Prostate gland (tissue), 2 donors: ENCODE data around the gene TMEM139.

Experiments
- CTCF ChIP-seq, 4 experiments: fragments of 200-600 bp in 2 of 4; fragments of 450-650 bp in 2 of 4; sonication (generic) in 2 of 4; IDR thresholded peaks; 1 replicate in 3 of 4; 2 replicates in 1 of 4; pipeline ENCODE4 v1.5.1; 2016 to 2019; ENCODE audit warnings: antibody characterized with exemption in 4 of 4, mild to moderate bottlenecking in 2 of 4, moderate library complexity in 2 of 4
- POLR2A ChIP-seq: fragments of 450-650 bp; IDR thresholded peaks from one replicate; pipeline ENCODE4 v1.6.1; 2016; ENCODE audit warnings: antibody characterized with exemption, mild to moderate bottlenecking
- POLR2AphosphoS5 ChIP-seq: sonication (generic); formaldehyde crosslinking; IDR thresholded peaks from one replicate; pipeline ENCODE4 v1.6.1; 2017; ENCODE audit warnings: antibody characterized with exemption

- TF ChIP-seq POLR2AphosphoS5 (peak; percentile 72), CTCF (IDR thresholded peaks at IDR 0.05) (no peak), POLR2A (no peak)
Measured at GRCh38 chr7:143245123-143245522, 39.6 kb upstream of the TMEM139 start.
